ENCODE measurements around the gene MMAB. TPM values are rescaled to one million over a fixed set of nuclear protein-coding genes. Genes with fewer than 3 reads are reported as not detected.

MMAB gene
- total and polyA plus RNA-seq, 5 donors from 2014 or later, result 6.8 to 22.4 (median 21.9) TPM

- DNase-seq (no peak), ATAC-seq (ENCODE audit: low read depth in 2 of 2) (no peak)
- Mint-ChIP-seq H3K36me3 (peaks cover 16% of the 10 kb centered on the region), H3K27ac (no peak overlapping the region), H3K27me3 (no peaks in the 10 kb centered on the region), H3K4me3 (no peak overlapping the region), H3K9me3 (peaks cover 0 to 4% (median 0%) of the 10 kb centered on the region in 7 donors), H3K4me1 (no peaks in the 10 kb centered on the region)
- Histone ChIP-seq H3K36me3 (ENCODE audit: control insufficient read depth, insufficient read depth, low read length) (peaks cover 10% of the 10 kb centered on the region), H3K4me1 (ENCODE audit: control insufficient read depth, insufficient read depth, low read length, poor library complexity, severe bottlenecking) (no peaks in the 10 kb centered on the region), H3K9me3 (ENCODE audit: control insufficient read depth in 2 of 2, low read length in 2 of 2) (peaks cover 5 to 9% of the 10 kb centered on the region in 2 experiments), H3K27ac (ENCODE audit: insufficient read depth, low read length, poor library complexity, severe bottlenecking) (no peak overlapping the region), H3K27me3 (ENCODE audit: control insufficient read depth, insufficient read depth, low read length) (no peaks in the 10 kb centered on the region), H3K4me3 (ENCODE audit: low read depth, low read length) (no peak overlapping the region)
Observed at GRCh38 chr12:109561711-109562030, 11.6 kb downstream of the MMAB start.

DNA sequence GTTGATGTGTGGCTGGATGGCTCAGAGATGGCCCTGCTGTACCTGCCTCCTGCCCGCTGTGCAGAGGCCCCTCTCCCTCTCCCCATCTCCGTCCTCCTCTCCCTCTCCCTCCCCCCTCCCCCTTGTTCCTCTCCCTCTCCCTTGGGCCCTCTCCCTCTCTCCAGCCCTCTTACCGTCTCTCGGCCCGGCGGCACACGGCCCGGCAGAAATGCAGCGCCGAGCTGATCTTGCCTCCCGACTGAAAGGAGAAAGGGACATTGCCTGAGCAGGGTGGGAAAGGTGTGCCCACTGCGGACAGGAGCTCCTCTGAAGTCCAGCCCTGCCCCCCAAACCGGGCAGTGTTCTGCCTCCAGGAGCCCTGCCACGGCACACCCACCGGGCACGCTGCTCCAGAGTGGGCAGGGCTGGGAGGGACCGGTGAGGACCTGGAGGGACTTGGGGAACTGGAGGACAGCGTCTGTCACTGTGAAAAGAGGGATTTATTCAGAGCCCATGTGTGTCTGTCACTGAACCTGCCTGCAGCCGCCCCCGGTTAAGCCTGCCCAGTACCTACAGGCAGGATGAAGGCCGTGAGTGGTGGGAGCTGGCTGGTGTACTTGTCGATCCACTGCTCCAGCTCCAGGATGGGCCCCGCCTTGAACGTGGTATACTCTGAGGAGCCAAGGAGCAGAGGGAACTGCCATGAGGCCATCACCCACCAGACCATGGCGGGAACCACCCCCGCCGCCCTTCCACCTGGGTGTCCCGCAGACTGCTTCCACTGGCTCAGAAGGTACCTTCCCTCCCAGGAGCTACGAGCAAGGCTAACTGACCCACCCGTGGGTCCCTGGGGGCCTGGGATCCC, 12.2 kb downstream of the MMAB start:
- H3K27ac ChIP-seq (ENCODE audit: insufficient read depth, low read length, poor library complexity, severe bottlenecking), result no peak overlapping the region
- H3K4me1 ChIP-seq (ENCODE audit: control insufficient read depth, insufficient read depth, low read length, poor library complexity, severe bottlenecking), result no peaks in the 10 kb centered on the region
- Mint-ChIP-seq H3K4me1 (no peaks in the 10 kb centered on the region), H3K36me3 (peaks cover 15% of the 10 kb centered on the region), H3K4me3 (no peak overlapping the region), H3K9me3 (peaks cover 0 to 4% (median 0%) of the 10 kb centered on the region in 7 donors), H3K27me3 (no peaks in the 10 kb centered on the region), H3K27ac (no peak overlapping the region)
- DNase-seq, result no peak
- H3K36me3 ChIP-seq (ENCODE audit: control insufficient read depth, insufficient read depth, low read length), result peaks cover 10% of the 10 kb centered on the region
- no peak for ATAC-seq (ENCODE audit: low read depth in 2 of 2)
- no peaks in the 10 kb centered on the region for H3K27me3 ChIP-seq (ENCODE audit: control insufficient read depth, insufficient read depth, low read length)
- H3K9me3 ChIP-seq (ENCODE audit: control insufficient read depth in 2 of 2, low read length in 2 of 2), result peaks cover 5 to 9% of the 10 kb centered on the region in 2 experiments
- no peak overlapping the region for H3K4me3 ChIP-seq (ENCODE audit: low read depth, low read length)

DNA sequence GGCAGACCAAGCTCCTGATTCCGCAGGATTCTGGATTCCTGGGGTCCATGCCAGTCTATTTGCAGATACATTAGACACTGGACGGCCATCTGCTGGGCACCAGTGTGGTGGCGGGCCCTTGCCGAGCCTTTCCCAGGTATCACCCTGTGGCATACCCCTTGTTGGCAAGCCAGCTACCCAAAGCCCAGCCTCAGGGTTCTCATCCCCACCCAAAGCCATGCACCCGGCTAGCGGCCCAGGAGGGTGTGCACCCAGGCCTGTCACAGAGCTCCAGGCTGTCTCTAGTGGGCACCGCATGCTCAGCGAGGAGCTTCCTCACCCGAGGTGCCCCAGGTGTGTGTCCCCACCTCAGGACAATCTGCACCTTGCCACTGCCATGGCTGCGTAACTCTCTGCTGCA, 13.7 kb downstream of the MMAB start:
- no peak overlapping the region for H3K27ac ChIP-seq (ENCODE audit: insufficient read depth, low read length, poor library complexity, severe bottlenecking)
- H3K4me1 Mint-ChIP-seq, result no peaks in the 10 kb centered on the region
- H3K27ac Mint-ChIP-seq, result no peak overlapping the region
- ATAC-seq (ENCODE audit: low read depth in 2 of 2) (no peak), DNase-seq (no peak)
- H3K9me3 ChIP-seq (ENCODE audit: control insufficient read depth in 2 of 2, low read length in 2 of 2), result peaks cover 5 to 9% of the 10 kb centered on the region in 2 experiments
- H3K9me3 Mint-ChIP-seq, result peaks cover 0 to 4% (median 0%) of the 10 kb centered on the region in 7 donors
- no peak overlapping the region for H3K4me3 ChIP-seq (ENCODE audit: low read depth, low read length)
- H3K27me3 Mint-ChIP-seq, result no peaks in the 10 kb centered on the region
- H3K36me3 Mint-ChIP-seq, result peaks cover 14% of the 10 kb centered on the region
- no peaks in the 10 kb centered on the region for H3K27me3 ChIP-seq (ENCODE audit: control insufficient read depth, insufficient read depth, low read length)
- peaks cover 10% of the 10 kb centered on the region for H3K36me3 ChIP-seq (ENCODE audit: control insufficient read depth, insufficient read depth, low read length)
- no peaks in the 10 kb centered on the region for H3K4me1 ChIP-seq (ENCODE audit: control insufficient read depth, insufficient read depth, low read length, poor library complexity, severe bottlenecking)
- no peak overlapping the region for H3K4me3 Mint-ChIP-seq

GRCh38 chr12:109559200-109559505, 14.2 kb downstream of the MMAB start:
- no peak overlapping the region for H3K27ac Mint-ChIP-seq
- DNase-seq (no peak), ATAC-seq (ENCODE audit: low read depth in 2 of 2) (no peak)
- no peaks in the 10 kb centered on the region for H3K27me3 Mint-ChIP-seq
- no peak overlapping the region for H3K27ac ChIP-seq (ENCODE audit: insufficient read depth, low read length, poor library complexity, severe bottlenecking)
- H3K4me3 Mint-ChIP-seq, result no peak overlapping the region
- no peaks in the 10 kb centered on the region for H3K4me1 ChIP-seq (ENCODE audit: control insufficient read depth, insufficient read depth, low read length, poor library complexity, severe bottlenecking)
- H3K36me3 ChIP-seq (ENCODE audit: control insufficient read depth, insufficient read depth, low read length), result peaks cover 10% of the 10 kb centered on the region
- peaks cover 5 to 9% of the 10 kb centered on the region in 2 experiments for H3K9me3 ChIP-seq (ENCODE audit: control insufficient read depth in 2 of 2, low read length in 2 of 2)
- peaks cover 13% of the 10 kb centered on the region for H3K36me3 Mint-ChIP-seq
- peaks cover 0 to 4% (median 0%) of the 10 kb centered on the region in 7 donors for H3K9me3 Mint-ChIP-seq
- no peak overlapping the region for H3K4me3 ChIP-seq (ENCODE audit: low read depth, low read length)
- H3K4me1 Mint-ChIP-seq, result no peaks in the 10 kb centered on the region
- H3K27me3 ChIP-seq (ENCODE audit: control insufficient read depth, insufficient read depth, low read length), result no peaks in the 10 kb centered on the region

DNA sequence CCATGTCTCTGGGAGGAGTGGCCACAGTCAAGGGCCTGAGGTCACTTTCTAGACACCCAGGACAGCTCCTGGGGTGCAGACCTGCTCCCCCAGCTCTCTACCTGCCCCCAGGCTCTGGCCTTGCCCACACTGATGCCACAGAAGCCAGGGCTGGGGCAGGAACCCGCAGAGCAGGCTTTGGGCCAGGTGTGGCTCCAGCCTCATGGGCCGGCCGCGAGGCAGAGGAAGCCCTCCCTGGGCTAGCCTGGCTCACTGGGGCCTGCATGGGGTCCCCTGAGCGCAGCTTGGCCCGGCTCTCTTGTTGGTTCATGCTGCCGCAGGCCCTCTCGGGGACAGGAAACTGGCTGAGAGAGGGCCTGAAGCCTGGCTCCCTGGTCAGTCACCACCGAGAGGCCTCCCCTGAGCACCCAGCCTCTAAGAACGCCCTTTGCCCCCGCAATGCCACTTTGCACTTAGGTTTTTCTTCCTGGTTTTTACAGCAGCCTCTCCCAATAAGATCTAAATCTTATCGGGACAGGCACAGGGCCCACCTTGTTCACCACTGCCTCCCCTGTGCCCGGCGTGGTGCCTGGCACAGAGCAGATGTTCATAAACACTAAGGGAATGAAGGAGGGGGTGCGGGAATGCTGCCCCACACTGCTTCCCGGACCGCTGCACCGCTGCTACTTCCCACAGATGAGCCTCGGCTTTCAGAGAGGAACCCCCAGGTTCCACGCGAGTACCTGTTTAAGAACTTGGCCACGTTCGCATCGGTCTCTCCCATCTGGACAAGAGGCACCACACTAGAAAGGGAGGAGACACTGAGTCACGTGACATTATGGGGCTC, 14.7 kb downstream of the MMAB start:
- peak overlapping the region in 1 of 3 donors; percentile 67 for H3K27ac Mint-ChIP-seq
- Histone ChIP-seq H3K36me3 (ENCODE audit: control insufficient read depth, insufficient read depth, low read length) (peaks cover 10% of the 10 kb centered on the region), H3K4me1 (ENCODE audit: control insufficient read depth, insufficient read depth, low read length, poor library complexity, severe bottlenecking) (no peaks in the 10 kb centered on the region), H3K27me3 (ENCODE audit: control insufficient read depth, insufficient read depth, low read length) (no peaks in the 10 kb centered on the region), H3K27ac (ENCODE audit: insufficient read depth, low read length, poor library complexity, severe bottlenecking) (no peak overlapping the region), H3K9me3 (ENCODE audit: control insufficient read depth in 2 of 2, low read length in 2 of 2) (peaks cover 5 to 9% of the 10 kb centered on the region in 2 experiments), H3K4me3 (ENCODE audit: low read depth, low read length) (no peak overlapping the region)
- no peaks in the 10 kb centered on the region for H3K27me3 Mint-ChIP-seq
- ATAC-seq (ENCODE audit: low read depth in 2 of 2) (no peak), DNase-seq (no peak)
- H3K4me3 Mint-ChIP-seq, result no peak overlapping the region
- peaks cover 0 to 4% (median 0%) of the 10 kb centered on the region in 7 donors for H3K9me3 Mint-ChIP-seq
- H3K4me1 Mint-ChIP-seq, result no peaks in the 10 kb centered on the region
- H3K36me3 Mint-ChIP-seq, result peaks cover 13% of the 10 kb centered on the region

GRCh38 chr12:109557805-109558204, 15.5 kb downstream of the MMAB start:
- Mint-ChIP-seq H3K27me3 (no peaks in the 10 kb centered on the region), H3K36me3 (peaks cover 12% of the 10 kb centered on the region), H3K4me3 (no peak overlapping the region), H3K4me1 (no peaks in the 10 kb centered on the region), H3K27ac (no peak overlapping the region), H3K9me3 (peaks cover 0 to 4% (median 0%) of the 10 kb centered on the region in 7 donors)
- no peak for ATAC-seq (ENCODE audit: low read depth in 2 of 2)
- H3K36me3 ChIP-seq (ENCODE audit: control insufficient read depth, insufficient read depth, low read length), result peaks cover 6% of the 10 kb centered on the region
- H3K4me1 ChIP-seq (ENCODE audit: control insufficient read depth, insufficient read depth, low read length, poor library complexity, severe bottlenecking), result no peaks in the 10 kb centered on the region
- H3K9me3 ChIP-seq (ENCODE audit: control insufficient read depth in 2 of 2, low read length in 2 of 2), result peaks cover 5 to 9% of the 10 kb centered on the region in 2 experiments
- H3K4me3 ChIP-seq (ENCODE audit: low read depth, low read length), result no peak overlapping the region
- H3K27ac ChIP-seq (ENCODE audit: insufficient read depth, low read length, poor library complexity, severe bottlenecking), result no peak overlapping the region
- DNase-seq, result no peak
- H3K27me3 ChIP-seq (ENCODE audit: control insufficient read depth, insufficient read depth, low read length), result no peaks in the 10 kb centered on the region

DNA sequence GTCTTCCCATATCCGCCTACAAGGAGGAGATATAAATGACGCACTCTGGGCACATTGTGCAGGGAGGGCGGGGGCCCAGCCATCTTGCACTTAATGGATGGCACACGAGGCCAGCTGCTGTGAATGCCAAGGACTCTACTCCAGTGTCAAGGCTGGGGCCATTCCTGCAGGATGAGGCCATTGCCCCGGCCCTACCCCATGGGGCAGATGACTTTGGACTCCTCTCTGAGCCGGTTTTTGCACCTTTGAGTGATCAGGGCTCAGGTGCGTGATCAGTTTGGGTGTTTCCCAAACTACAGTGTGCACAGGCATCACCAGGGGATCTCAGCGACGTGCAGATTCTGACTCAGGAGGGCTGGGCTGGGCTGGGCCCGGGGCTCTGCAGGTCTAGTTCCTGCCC, 16.1 kb downstream of the MMAB start:
- H3K9me3 Mint-ChIP-seq, result peaks cover 0 to 3% (median 0%) of the 10 kb centered on the region in 7 donors
- ATAC-seq (ENCODE audit: low read depth in 2 of 2) (no peak), DNase-seq (no peak)
- H3K27me3 Mint-ChIP-seq, result no peaks in the 10 kb centered on the region
- Histone ChIP-seq H3K4me1 (ENCODE audit: control insufficient read depth, insufficient read depth, low read length, poor library complexity, severe bottlenecking) (no peaks in the 10 kb centered on the region), H3K9me3 (ENCODE audit: control insufficient read depth in 2 of 2, low read length in 2 of 2) (peaks cover under 1 to 3% of the 10 kb centered on the region in 2 experiments), H3K36me3 (ENCODE audit: control insufficient read depth, insufficient read depth, low read length) (peaks cover 6% of the 10 kb centered on the region), H3K27ac (ENCODE audit: insufficient read depth, low read length, poor library complexity, severe bottlenecking) (no peak overlapping the region), H3K4me3 (ENCODE audit: low read depth, low read length) (no peak overlapping the region), H3K27me3 (ENCODE audit: control insufficient read depth, insufficient read depth, low read length) (no peaks in the 10 kb centered on the region)
- H3K27ac Mint-ChIP-seq, result no peak overlapping the region
- H3K4me3 Mint-ChIP-seq, result no peak overlapping the region
- H3K4me1 Mint-ChIP-seq, result peaks cover 0 to 2% (median 0%) of the 10 kb centered on the region in 4 donors
- peaks cover 6% of the 10 kb centered on the region for H3K36me3 Mint-ChIP-seq
